ENCODE measurements around the gene CDC14A.
A peak's percentile ranks its signal among the peaks of the same experiment; 100 is the strongest.

CDC14A gene

DNA sequence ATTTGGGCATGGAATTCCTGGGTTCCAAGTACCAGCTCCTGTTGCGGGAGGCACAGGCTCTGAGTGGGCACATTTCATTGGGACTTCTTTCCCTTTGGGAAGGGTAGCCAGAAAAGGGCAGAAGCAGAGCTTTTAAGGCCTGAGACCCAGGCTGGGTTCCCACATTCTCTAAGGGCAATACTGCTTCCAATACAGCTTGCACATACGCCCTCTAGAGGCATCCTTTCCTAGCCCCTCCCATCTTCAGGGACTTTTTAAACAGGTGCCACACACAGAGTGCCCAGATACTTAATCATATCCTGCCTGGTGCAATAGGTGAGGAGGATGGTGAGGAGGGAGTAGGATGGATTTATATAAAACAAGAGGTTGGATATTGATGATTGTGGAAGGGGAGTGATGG is 191.3 kb downstream of the CDC14A start:
- DNase-seq, result peak; percentile 25

GRCh38 chr1:100544791-100545190 is 192.5 kb downstream of the CDC14A start:
- DNase-seq, result no peak

GRCh38 chr1:100545855-100546254 is 193.5 kb downstream of the CDC14A start:
- no peak for DNase-seq

GRCh38 chr1:100552031-100552430 is 199.7 kb downstream of the CDC14A start:
- DNase-seq, result no peak

- DNase-seq, result no peak
Observed at GRCh38 chr1:100552922-100553321, 200.6 kb downstream of the CDC14A start.

DNA sequence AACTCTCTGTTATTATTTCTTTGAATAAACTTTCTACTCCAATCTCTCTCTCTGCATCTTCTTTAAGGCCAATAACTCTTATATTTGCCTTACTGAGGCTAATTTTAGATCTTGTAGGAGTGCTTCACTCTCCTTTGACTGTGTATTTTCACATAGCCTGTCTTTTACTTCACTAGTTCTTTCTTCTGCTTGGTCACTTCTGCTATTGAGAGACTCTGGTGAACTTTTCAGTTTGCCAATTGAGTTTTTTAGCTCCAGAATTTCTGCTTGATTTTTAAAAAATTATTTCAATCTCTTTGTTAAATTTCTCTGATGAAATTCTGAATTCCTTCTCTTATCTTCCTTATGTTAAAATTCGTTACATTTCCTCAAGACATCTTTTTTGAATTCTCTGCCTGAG is 203.9 kb downstream of the CDC14A start:
- DNase-seq, result no peak

DNA sequence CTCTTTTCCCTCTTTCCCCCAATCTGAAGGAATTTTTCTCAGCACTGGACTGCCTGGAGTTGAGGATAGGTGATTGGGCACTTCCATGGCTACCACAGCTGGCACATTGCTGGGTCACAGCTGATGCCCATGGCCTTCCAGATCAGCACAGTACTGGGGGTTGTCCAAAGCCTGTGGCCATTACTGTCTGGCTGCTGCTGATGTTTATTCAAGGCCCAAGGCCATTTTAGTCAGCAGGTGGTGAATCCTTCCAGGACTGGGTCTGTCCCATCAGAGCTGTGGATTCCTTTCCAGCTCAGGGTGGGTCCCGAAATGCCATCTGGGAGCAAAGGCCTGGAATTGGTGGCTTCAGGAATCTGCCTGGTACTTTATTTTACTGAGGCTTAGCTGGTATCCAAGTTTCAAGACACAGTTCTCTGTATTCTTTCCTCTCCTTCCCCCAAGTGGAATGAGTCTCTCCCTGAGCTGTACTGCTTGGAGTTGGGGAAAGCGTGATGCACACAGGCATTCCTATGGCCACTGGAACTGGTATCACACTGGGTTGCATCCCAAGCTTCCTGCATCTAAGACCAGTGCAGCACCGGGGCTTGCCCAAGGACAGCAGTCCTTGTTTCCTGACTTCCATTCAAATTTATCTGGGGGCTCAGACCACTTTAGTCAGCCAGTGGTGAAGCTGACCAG is 204.8 kb downstream of the CDC14A start:
- no peak for DNase-seq

GRCh38 chr1:100557606-100557953 is 205.3 kb downstream of the CDC14A start:
- no peak for DNase-seq

- no peak for DNase-seq
Observed at GRCh38 chr1:100565533-100565932, 213.2 kb downstream of the CDC14A start.

DNA sequence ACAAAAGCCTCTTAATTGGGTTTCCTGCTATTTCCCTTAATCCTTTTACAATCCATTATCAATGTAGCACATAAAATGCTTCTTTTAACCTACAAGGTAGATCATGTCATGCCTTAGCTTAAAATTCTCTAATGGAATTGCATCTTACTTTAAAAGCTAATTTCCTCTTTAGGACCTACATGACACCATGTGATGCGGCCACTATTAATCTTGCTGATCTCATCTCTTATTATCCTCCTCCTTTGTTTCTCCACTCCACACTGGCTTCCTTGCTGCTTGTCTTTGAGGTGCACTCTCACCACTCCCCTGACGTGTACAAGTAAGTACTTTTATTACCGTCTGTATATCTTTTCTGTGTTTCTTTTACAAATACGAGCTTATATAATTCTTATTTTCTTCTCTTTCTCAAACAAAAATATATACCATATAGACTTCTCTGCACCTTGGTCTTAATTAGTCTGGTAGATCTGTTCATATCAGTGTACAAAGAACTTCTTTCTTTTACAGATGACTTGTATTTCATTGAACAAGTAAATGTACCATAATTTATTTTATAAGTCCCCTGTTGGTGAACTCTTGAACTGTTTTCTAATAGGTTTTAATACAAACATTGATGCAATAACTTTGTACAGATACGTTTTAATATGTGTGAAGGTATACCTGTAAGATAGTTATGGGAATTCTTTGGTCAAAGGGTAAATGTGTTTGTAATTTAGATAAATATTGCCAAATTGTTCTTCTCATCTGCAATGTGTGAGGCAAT is 213.8 kb downstream of the CDC14A start:
- no peak for DNase-seq

GRCh38 chr1:100567062-100567461 is 214.8 kb downstream of the CDC14A start:
- DNase-seq, result no peak

Measured in activated naive CD4-positive, alpha-beta T cell treated with Interleukin-2 at 50 U/mL for 16 hours (primary cell).